ENCODE measurements around the gene ADGRV1. TPM values are rescaled to one million over a fixed set of nuclear protein-coding genes. Genes with fewer than 3 reads are reported as not detected.
"Not testable (repeated sequence)": the region's sequence is repeated elsewhere in the genome, so short reads cannot be mapped to it uniquely, and the experiment has no call there.

ADGRV1 gene
- total RNA-seq, 1 experiment from 2014 or later, result 6.8 TPM

DNA sequence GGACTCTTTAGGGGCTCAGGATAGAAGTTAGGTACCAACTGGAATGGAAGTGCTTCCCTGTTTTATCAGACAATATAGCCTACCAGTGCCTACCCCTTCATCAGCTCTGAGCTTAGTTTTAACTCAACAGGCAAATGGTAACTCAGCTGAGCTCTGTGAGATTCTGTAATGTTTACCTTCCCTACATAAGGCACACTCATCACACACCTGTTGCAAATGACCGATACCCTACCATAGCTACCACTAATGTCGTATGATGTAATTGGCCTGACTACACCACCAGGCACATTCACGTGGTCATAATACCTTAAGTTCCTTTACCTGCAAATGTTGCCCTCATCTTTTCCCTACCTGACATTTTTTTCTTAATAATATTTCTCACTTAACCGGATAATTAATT is 254.8 kb downstream of the ADGRV1 start:
- BruUV-seq (replicated peaks), result no TSS peak
- CTCF ChIA-PET, result no interaction called here

GRCh38 chr5:90822062-90822461 is 263.5 kb downstream of the ADGRV1 start:
- H3K27ac ChIP-seq (ENCODE audit: low read depth, low read length, poor library complexity, severe bottlenecking); H3K4me3 ChIP-seq (ENCODE audit: low read depth, low read length, poor library complexity, severe bottlenecking); intact Hi-C loops (cut with micrococcal nuclease; ENCODE audit: unreplicated experiment); CTCF ChIA-PET; H3K4me1 ChIP-seq (ENCODE audit: insufficient read depth, low read length, poor library complexity, severe bottlenecking); BruUV-seq (replicated peaks); H3K36me3 ChIP-seq (ENCODE audit: insufficient read depth, low read length, poor library complexity, severe bottlenecking); DNase-seq (ENCODE audit: low spot score); POLR2A ChIA-PET (ENCODE audit: low non-redundant PET); H3K9me3 ChIP-seq (ENCODE audit: low read depth, low read length, poor library complexity, severe bottlenecking); H3K27me3 ChIP-seq (replicated peaks; ENCODE audit: insufficient read depth, low read depth, low read length, poor library complexity): not testable (repeated sequence)

More for the DNA sequence above, 254.8 kb downstream of the ADGRV1 start:
- TF ChIP-seq, protein P1, sequence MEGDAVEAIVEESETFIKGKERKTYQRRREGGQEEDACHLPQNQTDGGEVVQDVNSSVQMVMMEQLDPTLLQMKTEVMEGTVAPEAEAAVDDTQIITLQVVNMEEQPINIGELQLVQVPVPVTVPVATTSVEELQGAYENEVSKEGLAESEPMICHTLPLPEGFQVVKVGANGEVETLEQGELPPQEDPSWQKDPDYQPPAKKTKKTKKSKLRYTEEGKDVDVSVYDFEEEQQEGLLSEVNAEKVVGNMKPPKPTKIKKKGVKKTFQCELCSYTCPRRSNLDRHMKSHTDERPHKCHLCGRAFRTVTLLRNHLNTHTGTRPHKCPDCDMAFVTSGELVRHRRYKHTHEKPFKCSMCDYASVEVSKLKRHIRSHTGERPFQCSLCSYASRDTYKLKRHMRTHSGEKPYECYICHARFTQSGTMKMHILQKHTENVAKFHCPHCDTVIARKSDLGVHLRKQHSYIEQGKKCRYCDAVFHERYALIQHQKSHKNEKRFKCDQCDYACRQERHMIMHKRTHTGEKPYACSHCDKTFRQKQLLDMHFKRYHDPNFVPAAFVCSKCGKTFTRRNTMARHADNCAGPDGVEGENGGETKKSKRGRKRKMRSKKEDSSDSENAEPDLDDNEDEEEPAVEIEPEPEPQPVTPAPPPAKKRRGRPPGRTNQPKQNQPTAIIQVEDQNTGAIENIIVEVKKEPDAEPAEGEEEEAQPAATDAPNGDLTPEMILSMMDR (conservative IDR thresholded peaks at IDR 0.05; ENCODE audit: low read depth, low read length), result no peak
- no peak for TF ChIP-seq EZH2 (IDR thresholded peaks at IDR 0.05; ENCODE audit: borderline replicate concordance, low read depth, low read length, poor library complexity, severe bottlenecking)
- Histone ChIP-seq H3K4me3 (ENCODE audit: low read depth, low read length, poor library complexity, severe bottlenecking) (no peak overlapping the region), H3K36me3 (ENCODE audit: insufficient read depth, low read length, poor library complexity, severe bottlenecking) (no peaks in the 10 kb centered on the region), H3K4me1 (ENCODE audit: insufficient read depth, low read length, poor library complexity, severe bottlenecking) (no peaks in the 10 kb centered on the region), H3K27ac (ENCODE audit: low read depth, low read length, poor library complexity, severe bottlenecking) (no peak overlapping the region), H3K27me3 (replicated peaks; ENCODE audit: insufficient read depth, low read depth, low read length, poor library complexity) (no peaks in the 10 kb centered on the region), H3K9me3 (ENCODE audit: low read depth, low read length, poor library complexity, severe bottlenecking) (no peaks in the 10 kb centered on the region)
- intact Hi-C loops (cut with micrococcal nuclease; ENCODE audit: unreplicated experiment), result no loop called here
- no peak for DNase-seq (ENCODE audit: low spot score)
- POLR2A ChIA-PET (ENCODE audit: low non-redundant PET), result no interaction called here

GRCh38 chr5:90824436-90824835 is 265.8 kb downstream of the ADGRV1 start:
- POLR2A ChIA-PET (ENCODE audit: low non-redundant PET), result no interaction called here
- Histone ChIP-seq H3K4me1 (ENCODE audit: insufficient read depth, low read length, poor library complexity, severe bottlenecking) (no peaks in the 10 kb centered on the region), H3K9me3 (ENCODE audit: low read depth, low read length, poor library complexity, severe bottlenecking) (no peaks in the 10 kb centered on the region), H3K36me3 (ENCODE audit: insufficient read depth, low read length, poor library complexity, severe bottlenecking) (no peaks in the 10 kb centered on the region), H3K27ac (ENCODE audit: low read depth, low read length, poor library complexity, severe bottlenecking) (no peak overlapping the region), H3K27me3 (replicated peaks; ENCODE audit: insufficient read depth, low read depth, low read length, poor library complexity) (no peaks in the 10 kb centered on the region), H3K4me3 (ENCODE audit: low read depth, low read length, poor library complexity, severe bottlenecking) (no peak overlapping the region)
- TF ChIP-seq EZH2 (IDR thresholded peaks at IDR 0.05; ENCODE audit: borderline replicate concordance, low read depth, low read length, poor library complexity, severe bottlenecking), result no peak
- TF ChIP-seq, protein P1 (conservative IDR thresholded peaks at IDR 0.05; ENCODE audit: low read depth, low read length), result no peak
- no peak for DNase-seq (ENCODE audit: low spot score)
- intact Hi-C loops (cut with micrococcal nuclease; ENCODE audit: unreplicated experiment), result no loop called here
- no TSS peak for BruUV-seq (replicated peaks)
- CTCF ChIA-PET, result no interaction called here

DNA sequence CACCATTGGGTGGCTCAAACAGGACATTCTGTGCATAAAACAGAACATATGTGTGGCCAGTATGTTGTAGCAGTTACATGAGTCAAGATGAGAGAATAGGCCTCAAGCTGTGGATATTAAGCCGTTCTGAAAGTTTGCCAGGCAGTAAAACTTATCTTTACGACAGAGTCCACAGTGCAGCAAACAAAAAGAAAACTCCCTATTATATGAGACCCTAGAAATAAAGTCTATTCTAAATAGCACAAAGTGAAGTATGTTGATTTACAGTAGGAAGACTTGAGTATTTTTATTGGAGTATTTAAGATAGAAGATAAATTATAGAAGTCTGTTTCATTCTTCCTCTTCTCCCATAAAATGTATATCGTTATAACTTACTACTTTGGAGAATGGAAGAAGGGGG is 271.5 kb downstream of the ADGRV1 start:
- Histone ChIP-seq H3K27me3 (replicated peaks; ENCODE audit: insufficient read depth, low read depth, low read length, poor library complexity) (no peaks in the 10 kb centered on the region), H3K36me3 (ENCODE audit: insufficient read depth, low read length, poor library complexity, severe bottlenecking) (no peaks in the 10 kb centered on the region), H3K4me3 (ENCODE audit: low read depth, low read length, poor library complexity, severe bottlenecking) (no peak overlapping the region), H3K4me1 (ENCODE audit: insufficient read depth, low read length, poor library complexity, severe bottlenecking) (no peaks in the 10 kb centered on the region), H3K27ac (ENCODE audit: low read depth, low read length, poor library complexity, severe bottlenecking) (no peak overlapping the region), H3K9me3 (ENCODE audit: low read depth, low read length, poor library complexity, severe bottlenecking) (no peaks in the 10 kb centered on the region)
- ChIA-PET POLR2A (ENCODE audit: low non-redundant PET) (no interaction called here), CTCF (no interaction called here)
- no peak for TF ChIP-seq EZH2 (IDR thresholded peaks at IDR 0.05; ENCODE audit: borderline replicate concordance, low read depth, low read length, poor library complexity, severe bottlenecking)
- TF ChIP-seq, protein P1 (conservative IDR thresholded peaks at IDR 0.05; ENCODE audit: low read depth, low read length), result no peak
- DNase-seq (ENCODE audit: low spot score), result peak; percentile 18
- no TSS peak for BruUV-seq (replicated peaks)
- intact Hi-C loops (cut with micrococcal nuclease; ENCODE audit: unreplicated experiment), result no loop called here

Data from A673 (cell line).